GM12864 (cell line): ENCODE results near the gene KIF16B.

ENCODE experiments used
- DNase-seq: peaks from one replicate; pipeline ENCODE4 v3.0.0-alpha.2; 2011; ENCODE audit warnings: low read depth
- H3K4me3 ChIP-seq: 2 replicates; pipeline ENCODE4 v1.5.1; 2011; ENCODE audit warnings: mild to moderate bottlenecking, low read depth, low read length, control low read depth
- CTCF ChIP-seq: IDR thresholded peaks from 2 replicates; pipeline ENCODE4 v1.5.1; 2011; ENCODE audit warnings: low read depth, mild to moderate bottlenecking, moderate library complexity, low read length, control low read depth, inconsistent platforms; ENCODE audit errors: missing control alignments

KIF16B gene

GRCh38 chr20:16590041-16590633, 16.9 kb upstream of the KIF16B start:
- DNase-seq: no peak
- no peak for TF ChIP-seq CTCF
- no peak overlapping the region for H3K4me3 ChIP-seq

GRCh38 chr20:16589623-16590022, 16.4 kb upstream of the KIF16B start:
- no peak overlapping the region for H3K4me3 ChIP-seq
- no peak for TF ChIP-seq CTCF
- DNase-seq: no peak

GRCh38 chr20:16588241-16588640, 15.0 kb upstream of the KIF16B start:
- no peak overlapping the region for H3K4me3 ChIP-seq
- DNase-seq: no peak
- TF ChIP-seq CTCF: no peak

GRCh38 chr20:16587066-16587465, 13.8 kb upstream of the KIF16B start:
- no peak overlapping the region for H3K4me3 ChIP-seq
- no peak for TF ChIP-seq CTCF
- no peak for DNase-seq

GRCh38 chr20:16583474-16583873, 10.2 kb upstream of the KIF16B start:
- no peak for TF ChIP-seq CTCF
- H3K4me3 ChIP-seq: no peak overlapping the region
- no peak for DNase-seq

GRCh38 chr20:16581241-16581640, 8.0 kb upstream of the KIF16B start:
- TF ChIP-seq CTCF: no peak
- no peak overlapping the region for H3K4me3 ChIP-seq
- DNase-seq: no peak

- H3K4me3 ChIP-seq: no peak overlapping the region
- TF ChIP-seq CTCF: no peak
- DNase-seq: no peak
These were observed 7.4 kb upstream of the KIF16B start for GRCh38 chr20:16580620-16581019.
